Measurements from ENCODE around the gene ZDHHC11B. TPM values are rescaled to one million over a fixed set of nuclear protein-coding genes. Genes with fewer than 3 reads are reported as not detected.

ZDHHC11B gene
- total and polyA plus RNA-seq, 2 of the 13 experiments (the other 11 are each of a cell fraction or from before 2014, with no cell fraction given), result 0.11 to 0.12 TPM

GRCh38 chr5:671459-672328 lies 112.8 kb downstream of the ZDHHC11B start:
- POLR2A ChIA-PET, result no interaction called here
- CTCF ChIA-PET (ENCODE audit: low intra/inter-chr PET ratio, low total read pairs), result no interaction called here
- DNase-seq (ENCODE audit: low spot score), result peak; percentile 57
- BruUV-seq (replicated peaks), result no TSS peak
- WGBS (ENCODE audit: low lambda C conversion rate), result 0% methylated on average over 6 of the region's 27 CpGs
- peak; percentile 56 for FAIRE-seq
- Histone ChIP-seq H3K4me1 (ENCODE audit: insufficient read depth, low read length) (peaks cover 45% of the 10 kb centered on the region), H2AFZ (ENCODE audit: low read length) (no peak overlapping the region), H3K9me3 (ENCODE audit: low read length) (no peaks in the 10 kb centered on the region), H3K79me2 (ENCODE audit: insufficient read depth, low read length) (no peaks in the 10 kb centered on the region), H3K4me2 (ENCODE audit: low read depth, low read length) (peak overlapping the region; percentile 93), H4K20me1 (ENCODE audit: insufficient read depth, low read length) (no peaks in the 10 kb centered on the region; the same call in 1 of the 2 replicates), H3K36me3 (replicated peaks in 1 of 2; ENCODE audit: control insufficient read depth in 1 of 2, insufficient read depth in 2 of 2, low read length in 2 of 2) (peaks cover 0 to 8% of the 10 kb centered on the region in 2 experiments; a peak in 1 of 5 replicates), H3K4me3 (replicated peaks in 1 of 3; ENCODE audit: insufficient read depth in 1 of 3, low read depth in 2 of 3, low read length in 3 of 3) (peak overlapping the region; percentile 28 to 64 (median 47); a peak in 4 of 6 replicates), H3K27me3 (ENCODE audit: control insufficient read depth in 1 of 2, insufficient read depth in 2 of 2, low read length in 2 of 2) (peaks cover 3 to 19% of the 10 kb centered on the region in 2 experiments; a peak in 4 of 5 replicates), H3K9ac (ENCODE audit: insufficient read depth, low read depth, low read length) (peak overlapping the region; percentile 64), H3K27ac (ENCODE audit: extremely low read length, insufficient read depth, low read length) (peak overlapping the region; percentile 43)
- peak; percentile 76 for ATAC-seq
- in situ Hi-C loops (cut with HindIII; ENCODE audit: extremely low pct_ligation_motif_present, low pct_unique_long_range_greater_than_20kb), result loop anchor here (10.0 kb wide), 1 partner anchor 223 kb away; the partner anchor contains the start of genes BRD9 and TRIP13
- intact Hi-C loops (cut with micrococcal nuclease; ENCODE audit: unreplicated experiment), result loop anchor here (10.0 kb wide), 1 partner anchor 223 kb away; the partner anchor contains the start of genes BRD9 and TRIP13
- TF ChIP-seq RXRB (CRISPR knock-in tag; IDR thresholded peaks at IDR 0.05; ENCODE audit: borderline replicate concordance) (no peak), ZNF383 (CRISPR knock-in tag; IDR thresholded peaks at IDR 0.05; ENCODE audit: borderline replicate concordance) (peak; percentile 66; the same call in 1 of the 2 replicates), CHD2 (IDR thresholded peaks at IDR 0.05; ENCODE audit: low read depth, low read length) (no peak), MYC (CRISPR knock-in tag; IDR thresholded peaks at IDR 0.05; ENCODE audit: borderline replicate concordance) (no peak; the same call in 1 of the 2 replicates), KDM4B (CRISPR knock-in tag; IDR thresholded peaks at IDR 0.05) (no peak), BHLHE40 (IDR thresholded peaks at IDR 0.05; ENCODE audit: low read length) (no peak), KLF13 (CRISPR knock-in tag; IDR thresholded peaks at IDR 0.05) (no peak), AKAP8 (CRISPR knock-in tag; IDR thresholded peaks at IDR 0.05) (peak; percentile 99), BATF2 (CRISPR knock-in tag; IDR thresholded peaks at IDR 0.05) (no peak), ZNF180 (CRISPR knock-in tag; IDR thresholded peaks at IDR 0.05; ENCODE audit: borderline replicate concordance, low read depth) (no peak), FOXO1 (CRISPR knock-in tag; IDR thresholded peaks at IDR 0.05) (no peak), ZBTB26 (CRISPR knock-in tag; IDR thresholded peaks at IDR 0.05; ENCODE audit: borderline replicate concordance) (no peak), ZNF780A (CRISPR knock-in tag; IDR thresholded peaks at IDR 0.05) (no peak), ZBTB37 (CRISPR knock-in tag; IDR thresholded peaks at IDR 0.05) (no peak), ZNF282 (IDR thresholded peaks at IDR 0.05; ENCODE audit: partially characterized antibody) (no peak)
